ENCODE measurements around the gene SHLD3. TPM values are rescaled to one million over a fixed set of nuclear protein-coding genes. Genes with fewer than 3 reads are reported as not detected.
"Not testable (repeated sequence)": the region's sequence is repeated elsewhere in the genome, so short reads cannot be mapped to it uniquely, and the experiment has no call there.

Gene SHLD3
- total and polyA plus RNA-seq, 5 experiments from 2014 or later: 2.6 to 9.9 (median 7.2) TPM

- ATAC-seq (no peak), DNase-seq (no peak)
- Mint-ChIP-seq H3K27me3 (no peaks in the 10 kb centered on the region), H3K4me3 (no peak overlapping the region), H3K36me3 (peaks cover 0 to 32% (median 2%) of the 10 kb centered on the region in 3 donors), H3K9me3 (no peaks in the 10 kb centered on the region), H3K4me1 (peaks cover 6 to 33% (median 14%) of the 10 kb centered on the region in 4 donors), H3K27ac (peak overlapping the region in 2 of 10 donors; percentile 48 to 56)
- POLR2A ChIA-PET: no interaction called here
Measured at GRCh38 chr5:65630981-65631380, 6.2 kb downstream of the SHLD3 start.

- ATAC-seq: no peak
- Mint-ChIP-seq H3K4me1 (peaks cover 0 to 4% (median 0%) of the 10 kb centered on the region in 4 donors), H3K4me3 (no peak overlapping the region), H3K27ac (no peak overlapping the region), H3K27me3 (no peaks in the 10 kb centered on the region), H3K9me3 (no peaks in the 10 kb centered on the region), H3K36me3 (peaks cover 6 to 64% (median 23%) of the 10 kb centered on the region in 3 donors)
- DNase-seq: no peak
- POLR2A ChIA-PET: no interaction called here
Measured at GRCh38 chr5:65640240-65640639, 15.4 kb downstream of the SHLD3 start.

GRCh38 chr5:65646938-65647337 is 22.1 kb downstream of the SHLD3 start:
- H3K4me3 Mint-ChIP-seq: no peak overlapping the region
- no peak for ATAC-seq
- no peak for DNase-seq
- POLR2A ChIA-PET: no interaction called here
- no peaks in the 10 kb centered on the region for H3K4me1 Mint-ChIP-seq
- no peaks in the 10 kb centered on the region for H3K9me3 Mint-ChIP-seq
- H3K27me3 Mint-ChIP-seq: no peaks in the 10 kb centered on the region
- peaks cover 0 to 62% (median 13%) of the 10 kb centered on the region in 3 donors for H3K36me3 Mint-ChIP-seq
- peak overlapping the region in 3 of 10 donors; percentile 16 to 53 (median 25) for H3K27ac Mint-ChIP-seq

GRCh38 chr5:65647941-65648340 is 23.1 kb downstream of the SHLD3 start:
- H3K36me3 Mint-ChIP-seq: peaks cover 0 to 60% (median 13%) of the 10 kb centered on the region in 3 donors
- peak overlapping the region in 3 of 10 donors; percentile 41 to 50 (median 49) for H3K27ac Mint-ChIP-seq
- DNase-seq: no peak
- POLR2A ChIA-PET: no interaction called here
- no peaks in the 10 kb centered on the region for H3K27me3 Mint-ChIP-seq
- H3K4me1 Mint-ChIP-seq: no peaks in the 10 kb centered on the region
- H3K9me3 Mint-ChIP-seq: no peaks in the 10 kb centered on the region
- no peak overlapping the region for H3K4me3 Mint-ChIP-seq
- ATAC-seq: no peak

- Mint-ChIP-seq H3K9me3 (no peaks in the 10 kb centered on the region), H3K4me3 (no peak overlapping the region), H3K27ac (no peak overlapping the region), H3K36me3 (peaks cover 0 to 60% (median 9%) of the 10 kb centered on the region in 3 donors), H3K4me1 (no peaks in the 10 kb centered on the region), H3K27me3 (no peaks in the 10 kb centered on the region)
- DNase-seq: no peak
- POLR2A ChIA-PET: interaction anchor here (1.4 kb wide), 1 partner anchor 27 kb away, joined by 4 read pairs; the partner anchor contains the start of gene TRIM23
- ATAC-seq: no peak
Measured at GRCh38 chr5:65651144-65651543, 26.3 kb downstream of the SHLD3 start.

GRCh38 chr5:65654713-65655112 is 29.9 kb downstream of the SHLD3 start:
- no peak for ATAC-seq
- H3K27me3 Mint-ChIP-seq: no peaks in the 10 kb centered on the region
- no peak overlapping the region for H3K4me3 Mint-ChIP-seq
- H3K36me3 Mint-ChIP-seq: peaks cover 0 to 37% (median 7%) of the 10 kb centered on the region in 3 donors
- H3K4me1 Mint-ChIP-seq: no peaks in the 10 kb centered on the region
- H3K9me3 Mint-ChIP-seq: no peaks in the 10 kb centered on the region
- H3K27ac Mint-ChIP-seq: no peak overlapping the region
- POLR2A ChIA-PET: no interaction called here
- no peak for DNase-seq

- DNase-seq (no peak), ATAC-seq (no peak)
- peak overlapping the region in 9 of 10 donors; percentile 22 to 55 (median 38) for H3K27ac Mint-ChIP-seq
- H3K4me3 Mint-ChIP-seq: no peak overlapping the region
- peaks cover 0 to 54% (median 4%) of the 10 kb centered on the region in 3 donors for H3K36me3 Mint-ChIP-seq
- peaks cover 0 to 4% (median 0%) of the 10 kb centered on the region in 4 donors for H3K4me1 Mint-ChIP-seq
- no peaks in the 10 kb centered on the region for H3K27me3 Mint-ChIP-seq
- H3K9me3 Mint-ChIP-seq: no peaks in the 10 kb centered on the region
- POLR2A ChIA-PET: no interaction called here
Measured at GRCh38 chr5:65663804-65664521, 39.1 kb downstream of the SHLD3 start.

- H3K4me1 Mint-ChIP-seq: peaks cover 0 to 1% (median 0%) of the 10 kb centered on the region in 4 donors
- H3K27me3 Mint-ChIP-seq: no peaks in the 10 kb centered on the region
- H3K36me3 Mint-ChIP-seq: peaks cover 0 to 75% (median 9%) of the 10 kb centered on the region in 3 donors
- no peak for ATAC-seq
- POLR2A ChIA-PET: no interaction called here
- H3K27ac Mint-ChIP-seq: no peak overlapping the region
- H3K4me3 Mint-ChIP-seq: no peak overlapping the region
- no peak for DNase-seq
- H3K9me3 Mint-ChIP-seq: no peaks in the 10 kb centered on the region
Measured at GRCh38 chr5:65668696-65669095, 43.9 kb downstream of the SHLD3 start.

GRCh38 chr5:65672796-65673195 is 48.0 kb downstream of the SHLD3 start:
- H3K4me3 Mint-ChIP-seq: no peak overlapping the region
- H3K27ac Mint-ChIP-seq: peak overlapping the region in 8 of 10 donors; percentile 5 to 86 (median 51)
- DNase-seq (no peak), ATAC-seq (no peak)
- H3K9me3 Mint-ChIP-seq: no peaks in the 10 kb centered on the region
- POLR2A ChIA-PET: interaction anchor here (1.0 to 1.2 kb wide), 2 partner anchors 11 to 48 kb away, joined by 4 read pairs; no protein-coding TSS in a partner anchor
- H3K4me1 Mint-ChIP-seq: peaks cover 20 to 34% (median 27%) of the 10 kb centered on the region in 4 donors
- peaks cover 0 to 89% (median 23%) of the 10 kb centered on the region in 3 donors for H3K36me3 Mint-ChIP-seq
- H3K27me3 Mint-ChIP-seq: no peaks in the 10 kb centered on the region

GRCh38 chr5:65674749-65675148 is 49.9 kb downstream of the SHLD3 start:
- H3K9me3 Mint-ChIP-seq: no peaks in the 10 kb centered on the region
- H3K27ac Mint-ChIP-seq: peak overlapping the region in 9 of 10 donors; percentile 10 to 88 (median 61)
- DNase-seq (no peak), ATAC-seq (no peak)
- H3K4me3 Mint-ChIP-seq: no peak overlapping the region
- peaks cover 2 to 97% (median 39%) of the 10 kb centered on the region in 3 donors for H3K36me3 Mint-ChIP-seq
- POLR2A ChIA-PET: interaction anchor here (1.0 to 1.2 kb wide), 2 partner anchors 43 to 51 kb away, joined by 3 to 4 read pairs; partner anchors contain the start of gene TRIM23
- H3K27me3 Mint-ChIP-seq: no peaks in the 10 kb centered on the region
- peaks cover 31 to 53% (median 43%) of the 10 kb centered on the region in 4 donors for H3K4me1 Mint-ChIP-seq

GRCh38 chr5:65676056-65676455 is 51.2 kb downstream of the SHLD3 start:
- H3K9me3 Mint-ChIP-seq, ATAC-seq, POLR2A ChIA-PET, H3K27me3 Mint-ChIP-seq: not testable (repeated sequence)
- H3K36me3 Mint-ChIP-seq: peaks cover 11 to 97% (median 42%) of the 10 kb centered on the region in 3 donors
- H3K27ac Mint-ChIP-seq: peak overlapping the region; percentile 65 to 93 (median 84)
- DNase-seq: peak in 1 of 10 donors; percentile 5
- H3K4me3 Mint-ChIP-seq: peak overlapping the region in 7 of 10 donors; percentile 1 to 78 (median 51)
- H3K4me1 Mint-ChIP-seq: peaks cover 35 to 58% (median 47%) of the 10 kb centered on the region in 4 donors

All from naive thymus-derived CD8-positive, alpha-beta T cell (primary cell).